H1 (cell line): Measurements from ENCODE around the gene ICAM2. TPM values are rescaled to one million over a fixed set of nuclear protein-coding genes. Genes with fewer than 3 reads are reported as not detected.
"Not testable (repeated sequence)": the region's sequence is repeated elsewhere in the genome, so short reads cannot be mapped to it uniquely, and the experiment has no call there.

Experiments
- CTCF ChIA-PET: fragments of 300-600 bp; sonication (Branson Sonifier 250); formaldehyde crosslinking; loops from one replicate; lab custom pipeline; 2021; ENCODE audit not compliant: partially characterized antibody; lab: Charles Lee
- POLR2A ChIA-PET: fragments of 300-600 bp; sonication (Branson Sonifier 250); formaldehyde crosslinking; loops from one replicate; lab custom pipeline; 2021; ENCODE audit warnings: inconsistent platforms; ENCODE audit not compliant: partially characterized antibody; lab: Charles Lee
- DNase-seq, 2 experiments: peaks; one replicate each; pipeline versions ENCODE4 v3.0.0 to v3.0.0-alpha.2; 2010 to 2022; ENCODE audit warnings: low spot score in 2 of 2, low read depth in 1 of 2, mixed read lengths in 1 of 2
- FAIRE-seq: peaks from 2 replicates; lab custom pipeline; 2011; peaks lifted over from hg19 to GRCh38; lab: Jason Lieb, UNC
- H2AFZ ChIP-seq: 2 replicates; pipeline ENCODE4 v1.8.1; 2012; ENCODE audit warnings: low read length, inconsistent platforms
- H2AK5ac ChIP-seq: 2 replicates; pipeline ENCODE4 v1.6.1; 2013; ENCODE audit warnings: low read depth, low read length
- H2BK120ac ChIP-seq: replicated peaks from 2 replicates; pipeline ENCODE3; 2013; ENCODE audit warnings: low read depth, low read length, inconsistent platforms
- H2BK12ac ChIP-seq: 2 replicates; pipeline ENCODE4 v1.6.1; 2013; ENCODE audit warnings: low read depth, low read length
- H2BK15ac ChIP-seq: 2 replicates; pipeline ENCODE4 v1.6.1; 2013; ENCODE audit warnings: low read length
- H2BK20ac ChIP-seq: 2 replicates; pipeline ENCODE4 v1.6.1; 2013; ENCODE audit warnings: low read length
- H2BK5ac ChIP-seq: 2 replicates; pipeline ENCODE4 v1.6.1; 2013; ENCODE audit warnings: low read depth, low read length
- H3K14ac ChIP-seq: 2 replicates; pipeline ENCODE4 v1.6.1; 2013; ENCODE audit warnings: inconsistent platforms; ENCODE audit not compliant: insufficient read length
- H3K18ac ChIP-seq: 2 replicates; pipeline ENCODE4 v1.6.1; 2013; ENCODE audit warnings: low read length; ENCODE audit errors: extremely low read depth
- H3K23ac ChIP-seq: 2 replicates; pipeline ENCODE4 v1.6.1; 2013; ENCODE audit warnings: inconsistent platforms; ENCODE audit not compliant: insufficient read length
- H3K23me2 ChIP-seq: 2 replicates; pipeline ENCODE4 v1.6.1; 2013; ENCODE audit warnings: low read depth, low read length
- H3K27ac ChIP-seq: 2 replicates; pipeline ENCODE4 v1.6.1; 2011; ENCODE audit warnings: low read depth, low read length, inconsistent platforms
- H3K27me3 ChIP-seq, 4 experiments: replicated peaks in 1 of 4; 1 replicate in 1 of 4; 2 replicates in 3 of 4; pipeline versions ENCODE4 v1.6.1 to v1.8.1; 2011 to 2013; ENCODE audit warnings: low read length in 3 of 4, mild to moderate bottlenecking in 3 of 4, inconsistent platforms in 2 of 4, mixed read lengths in 2 of 4, moderate library complexity in 1 of 4; ENCODE audit not compliant: control insufficient read depth in 3 of 4, insufficient read depth in 3 of 4; ENCODE audit errors: extremely low read depth in 1 of 4
- H3K36me3 ChIP-seq, 4 experiments: 2 replicates each; pipeline versions ENCODE4 v1.6.1 to v1.8.1; 2011 to 2013; ENCODE audit warnings: mild to moderate bottlenecking in 4 of 4, low read length in 3 of 4, moderate library complexity in 2 of 4, control low read depth in 1 of 4, inconsistent platforms in 1 of 4; ENCODE audit not compliant: insufficient read depth in 4 of 4, control insufficient read depth in 2 of 4
- H3K4ac ChIP-seq: replicated peaks from 2 replicates; pipeline ENCODE3; 2013; ENCODE audit warnings: low read length, low read depth, mixed read lengths, inconsistent platforms; ENCODE audit not compliant: insufficient read length
- H3K4me1 ChIP-seq, 4 experiments: replicated peaks in 1 of 4; 1 replicate in 1 of 4; 2 replicates in 3 of 4; pipeline versions ENCODE4 v1.6.1 to v1.8.1; 2011 to 2013; ENCODE audit warnings: low read length in 3 of 4, inconsistent platforms in 2 of 4, mixed read lengths in 1 of 4; ENCODE audit not compliant: insufficient read depth in 4 of 4, control insufficient read depth in 3 of 4
- H3K4me2 ChIP-seq, 2 experiments: 2 replicates each; pipeline versions ENCODE4 v1.6.1 to v1.8.1; 2011 to 2013; ENCODE audit warnings: low read depth in 2 of 2, low read length in 2 of 2, control low read depth in 1 of 2, inconsistent platforms in 1 of 2, mild to moderate bottlenecking in 1 of 2; ENCODE audit not compliant: insufficient read depth in 1 of 2
- H3K4me3 ChIP-seq, 4 experiments: fragments of 200-600, 300-600 bp in 1 of 4; sonication (generic), shearing (Covaris generic), sonication (Bioruptor Twin) in 1 of 4; 2 replicates each; pipeline versions ENCODE4 v1.5.1 to v1.8.1; 2011 to 2016; ENCODE audit warnings: low read length in 4 of 4, low read depth in 3 of 4, control low read depth in 2 of 4, inconsistent platforms in 2 of 4, mild to moderate bottlenecking in 2 of 4, mixed read lengths in 1 of 4, moderate library complexity in 1 of 4; ENCODE audit not compliant: insufficient read depth in 2 of 4; ENCODE audit errors: extremely low read depth in 1 of 4
- H3K56ac ChIP-seq: replicated peaks from 2 replicates; pipeline ENCODE3; 2013; ENCODE audit warnings: low read depth, mild to moderate bottlenecking, mixed read lengths, low read length, inconsistent platforms; ENCODE audit not compliant: insufficient read length
- H3K79me1 ChIP-seq: 2 replicates; pipeline ENCODE4 v1.6.1; 2013; ENCODE audit warnings: low read depth, low read length, control low read depth
- H3K79me2 ChIP-seq, 2 experiments: 2 replicates each; pipeline versions ENCODE4 v1.6.1 to v1.8.1; 2012 to 2013; ENCODE audit warnings: low read length in 2 of 2, mild to moderate bottlenecking in 2 of 2, inconsistent platforms in 1 of 2; ENCODE audit not compliant: insufficient read depth in 2 of 2, control insufficient read depth in 1 of 2
- H3K9ac ChIP-seq, 4 experiments: replicated peaks in 1 of 4; 1 replicate in 1 of 4; 2 replicates in 3 of 4; pipeline versions ENCODE4 v1.6.1 to v1.8.1; 2011 to 2013; ENCODE audit warnings: low read depth in 3 of 4, low read length in 3 of 4, control low read depth in 2 of 4, mild to moderate bottlenecking in 2 of 4, moderate library complexity in 2 of 4, inconsistent platforms in 1 of 4; ENCODE audit errors: extremely low read depth in 1 of 4
- H3K9me3 ChIP-seq, 2 experiments: 2 replicates each; pipeline versions ENCODE4 v1.6.1 to v1.8.1; 2012 to 2013; ENCODE audit warnings: mild to moderate bottlenecking in 2 of 2, moderate library complexity in 2 of 2, control low read depth in 1 of 2, inconsistent platforms in 1 of 2, low read depth in 1 of 2, low read length in 1 of 2, mixed read lengths in 1 of 2; ENCODE audit not compliant: insufficient read depth in 2 of 2
- H4K20me1 ChIP-seq, 2 experiments: replicated peaks in 1 of 2; 2 replicates each; pipeline versions ENCODE3 to v1.8.1; 2011 to 2013; ENCODE audit warnings: inconsistent platforms in 2 of 2, low read length in 2 of 2, mild to moderate bottlenecking in 1 of 2; ENCODE audit not compliant: insufficient read depth in 2 of 2, control insufficient read depth in 1 of 2
- H4K5ac ChIP-seq: 2 replicates; pipeline ENCODE4 v1.6.1; 2013; ENCODE audit warnings: low read length, low read depth, mixed read lengths, inconsistent platforms; ENCODE audit not compliant: insufficient read length
- H4K8ac ChIP-seq: 2 replicates; pipeline ENCODE4 v1.8.0; 2013; ENCODE audit warnings: mild to moderate bottlenecking, moderate library complexity, low read length, inconsistent platforms; ENCODE audit not compliant: insufficient read depth; ENCODE audit errors: extremely low read depth
- H4K91ac ChIP-seq: replicated peaks from 2 replicates; pipeline ENCODE3; 2013; ENCODE audit warnings: low read length, mixed read lengths, inconsistent platforms; ENCODE audit not compliant: insufficient read length
- WGBS, 2 experiments: shearing (Covaris generic) in 1 of 2; methylation state at CpG; one replicate each; pipeline versions ENCODE4 v1.1.6 to v1.1.7; 2013 to 2015; ENCODE audit warnings: low lambda C conversion rate in 2 of 2, mixed read lengths in 2 of 2, inconsistent platforms in 1 of 2, low coverage in 1 of 2, missing lambda C conversion rate in 1 of 2; ENCODE audit not compliant: insufficient replicate concordance in 2 of 2, insufficient coverage in 1 of 2, insufficient read length in 1 of 2; ENCODE audit errors: extremely low coverage in 1 of 2, missing lambda C conversion rate in 1 of 2; 5-methylcytosine and 5-hydroxymethylcytosine counted together
- polyA plus RNA-seq, 7 experiments: library from polyadenylated mRNA; depleted of rRNA in 3 of 7; stranded (reverse) in 5 of 7; unstranded in 2 of 7; fragments of >200 nt in 5 of 7; fragments of 200-250 nt in 2 of 7; gene quantifications; 1 replicate in 5 of 7; 2 replicates in 1 of 7; 4 replicates in 1 of 7; pipeline versions ENCODE4 v1.2.1 to v1.2.3, GENCODE V29; 2011 to 2013; ENCODE audit warnings: missing spikeins in 2 of 7, mixed read lengths in 2 of 7
- total RNA-seq: library from RNA; stranded (reverse); fragmentation: NEBNext Ultra II Directional; extraction: Animal tissue kit (Norgen Biotek cat#: 25700); gene quantifications from 2 replicates; pipeline ENCODE4 v1.2.1, GENCODE V29; 2021

Gene ICAM2
- total and polyA plus RNA-seq, 2 of the 8 experiments (the other 6 are each of a cell fraction or from before 2014, with no cell fraction given) = 0.45 to 0.63 TPM

GRCh38 chr17:64019551-64019961 is 877 bp downstream of the ICAM2 start:
- H3K9ac ChIP-seq, H2BK120ac ChIP-seq, H3K27me3 ChIP-seq, H3K9me3 ChIP-seq, FAIRE-seq, H3K79me1 ChIP-seq, H3K79me2 ChIP-seq, H3K36me3 ChIP-seq, H3K27ac ChIP-seq, H3K23ac ChIP-seq, H2BK5ac ChIP-seq, H3K56ac ChIP-seq, H4K91ac ChIP-seq, H4K8ac ChIP-seq, H3K14ac ChIP-seq, H3K23me2 ChIP-seq, H3K4me1 ChIP-seq, H2BK15ac ChIP-seq, H4K5ac ChIP-seq, H3K4ac ChIP-seq, H2AFZ ChIP-seq, H2AK5ac ChIP-seq, H2BK12ac ChIP-seq, H4K20me1 ChIP-seq, H3K4me3 ChIP-seq, H2BK20ac ChIP-seq: not testable (repeated sequence)
- ChIA-PET CTCF (interaction anchor here (0.6 to 3.2 kb wide), 13 partner anchors 10 to 302 kb away, joined by 3 to 19 read pairs (median 4); partner anchors contain the start of gene GH1), POLR2A (interaction anchor here (1.8 kb wide), 1 partner anchor 126 kb away, joined by 8 read pairs; no protein-coding TSS in a partner anchor)
- 0 out of 4 replicates have a peak overlapping the region, but pooled peaks of 1 of the 2 experiments have one; percentile 30 for H3K4me2 ChIP-seq
- H3K18ac ChIP-seq = 0 out of 2 replicates have a peak overlapping the region, but pooled peaks have one; percentile 68
- 67% methylated on average over 8 of the region's 9 CpGs; no CpG with 5 or more reads in 1 of the 2 experiments for WGBS, 2 experiments
- DNase-seq = peak in 1 of 2 experiments; percentile 13
